CD14-positive monocyte (primary cell): Measurements from ENCODE around the gene NDUFAF2. TPM values are rescaled to one million over a fixed set of nuclear protein-coding genes. Genes with fewer than 3 reads are reported as not detected.

Source experiments
- DNase-seq, 3 donors: peaks; one replicate each; pipeline ENCODE4 v3.0.0-alpha.2; 2011 to 2022
- H2AFZ ChIP-seq: 2 replicates; pipeline ENCODE4 v1.6.0; 2012; ENCODE audit warnings: mild to moderate bottlenecking, low read depth, low read length, inconsistent platforms; ENCODE audit not compliant: insufficient read depth, poor library complexity, severe bottlenecking
- H3K27ac ChIP-seq, 2 donors: 1 replicate in 1 of 2; 2 replicates in 1 of 2; pipeline ENCODE4 v1.5.1; 2012 to 2013; ENCODE audit warnings: low read length in 2 of 2, control low read depth in 1 of 2, inconsistent platforms in 1 of 2, low read depth in 1 of 2, mild to moderate bottlenecking in 1 of 2
- H3K27me3 ChIP-seq, 2 donors: one replicate each; pipeline versions ENCODE4 v1.6.0 to v1.6.1; 2011 to 2013; ENCODE audit warnings: low read length in 2 of 2; ENCODE audit not compliant: control insufficient read depth in 2 of 2, insufficient read depth in 2 of 2
- H3K36me3 ChIP-seq, 2 donors: replicated peaks in 1 of 2; 1 replicate in 1 of 2; 2 replicates in 1 of 2; pipeline versions ENCODE4 v1.5.1 to v1.6.1; 2012 to 2013; ENCODE audit warnings: low read length in 2 of 2, control low read depth in 1 of 2, inconsistent platforms in 1 of 2, mild to moderate bottlenecking in 1 of 2; ENCODE audit not compliant: insufficient read depth in 2 of 2, control insufficient read depth in 1 of 2
- H3K4me1 ChIP-seq, 2 donors: 1 replicate in 1 of 2; 2 replicates in 1 of 2; pipeline versions ENCODE4 v1.5.1 to v1.6.1; 2012 to 2013; ENCODE audit warnings: low read length in 2 of 2, control low read depth in 1 of 2, inconsistent platforms in 1 of 2, mild to moderate bottlenecking in 1 of 2, moderate library complexity in 1 of 2; ENCODE audit not compliant: insufficient read depth in 2 of 2, control insufficient read depth in 1 of 2
- H3K4me2 ChIP-seq: replicated peaks from 2 replicates; pipeline ENCODE3; 2012; ENCODE audit warnings: low read length, moderate library complexity, mild to moderate bottlenecking; ENCODE audit not compliant: poor library complexity, severe bottlenecking; ENCODE audit errors: extremely low read depth
- H3K4me3 ChIP-seq, 3 experiments: fragments of 200-600 bp in 1 of 3; sonication (generic) in 1 of 3; replicated peaks in 1 of 3; 1 replicate in 2 of 3; 2 replicates in 1 of 3; pipeline ENCODE4 v1.5.1; 2011 to 2013; ENCODE audit warnings: low read length in 3 of 3, mild to moderate bottlenecking in 3 of 3, control low read depth in 2 of 3, low read depth in 2 of 3, inconsistent platforms in 1 of 3, moderate library complexity in 1 of 3
- H3K79me2 ChIP-seq: 2 replicates; pipeline ENCODE4 v1.6.0; 2012; ENCODE audit warnings: mild to moderate bottlenecking, control low read depth, inconsistent platforms, low read length, moderate library complexity; ENCODE audit not compliant: insufficient read depth
- H3K9ac ChIP-seq: 2 replicates; pipeline ENCODE4 v1.6.0; 2017; ENCODE audit warnings: low read length, mild to moderate bottlenecking; ENCODE audit not compliant: insufficient read depth, poor library complexity, severe bottlenecking
- H3K9me3 ChIP-seq, 2 donors: replicated peaks in 1 of 2; 1 replicate in 1 of 2; 2 replicates in 1 of 2; pipeline versions ENCODE4 v1.5.1 to v1.6.1; 2012 to 2013; ENCODE audit warnings: low read length in 2 of 2, control low read depth in 1 of 2; ENCODE audit not compliant: control insufficient read depth in 1 of 2, insufficient read depth in 1 of 2
- H4K20me1 ChIP-seq: 2 replicates; pipeline ENCODE4 v1.6.0; 2012; ENCODE audit warnings: mild to moderate bottlenecking, low read length, control low read depth, moderate library complexity; ENCODE audit not compliant: insufficient read depth
- H3K27ac Mint-ChIP-seq, 7 donors: one replicate each; pipeline ENCODE4 v1.8.0; 2020; ENCODE audit warnings: mild to moderate bottlenecking in 7 of 7, mixed read lengths in 7 of 7, moderate library complexity in 6 of 7, inconsistent platforms in 2 of 7
- H3K27me3 Mint-ChIP-seq, 3 donors: one replicate each; pipeline ENCODE4 v1.8.0; 2021 to 2022; ENCODE audit warnings: low read depth in 3 of 3, mild to moderate bottlenecking in 3 of 3, mixed read lengths in 3 of 3, moderate library complexity in 3 of 3, inconsistent platforms in 1 of 3
- H3K36me3 Mint-ChIP-seq, 2 donors: one replicate each; pipeline ENCODE4 v1.8.0; 2020; ENCODE audit warnings: mixed read lengths in 2 of 2, inconsistent platforms in 1 of 2, mild to moderate bottlenecking in 1 of 2
- H3K4me1 Mint-ChIP-seq: one replicate; pipeline ENCODE4 v1.8.0; 2020; ENCODE audit warnings: mild to moderate bottlenecking, mixed read lengths
- H3K4me3 Mint-ChIP-seq, 2 donors: one replicate each; pipeline ENCODE4 v1.8.0; 2020; ENCODE audit warnings: mild to moderate bottlenecking in 2 of 2, mixed read lengths in 2 of 2, moderate library complexity in 1 of 2
- H3K9me3 Mint-ChIP-seq, 7 donors: one replicate each; pipeline ENCODE4 v1.8.0; 2020 to 2022; ENCODE audit warnings: mixed read lengths in 7 of 7, mild to moderate bottlenecking in 6 of 7, moderate library complexity in 6 of 7, inconsistent platforms in 2 of 7
- CTCF ChIP-seq: fragments of 200-600 bp; IDR thresholded peaks from one replicate; pipeline ENCODE4 v1.8.0; 2022; ENCODE audit warnings: antibody characterized with exemption, mild to moderate bottlenecking
- WGBS: methylation state at CpG from one replicate; pipeline ENCODE4 v1.1.5; 2013; ENCODE audit warnings: missing lambda C conversion rate; ENCODE audit not compliant: insufficient coverage; 5-methylcytosine and 5-hydroxymethylcytosine counted together
- intact Hi-C, 2 donors: fragments of 100-400 bp; cut with micrococcal nuclease; formaldehyde crosslinking; loops; one replicate each; pipeline versions ENCODE4 v1.15.0 to v1.15.1; 2023
- polyA plus RNA-seq, 3 donors: library from polyadenylated mRNA; depleted of rRNA in 1 of 3; unstranded in 2 of 3; stranded (reverse) in 1 of 3; fragments of 300-500 nt in 2 of 3; fragments of >200 nt in 1 of 3; fragmentation: Illumina TruSeq in 2 of 3; gene quantifications; 1 replicate in 2 of 3; 2 replicates in 1 of 3; pipeline ENCODE4 v1.2.3, GENCODE V29; 2012 to 2021

Gene NDUFAF2
- polyA plus RNA-seq, 3 donors, result 5.9 to 29.5 (median 25.0) TPM

GRCh38 chr5:60996368-60996767, 51.4 kb downstream of the NDUFAF2 start:
- no peak overlapping the region for H2AFZ ChIP-seq
- H3K4me2 ChIP-seq, result no peak overlapping the region
- Mint-ChIP-seq H3K4me1 (no peaks in the 10 kb centered on the region), H3K27ac (no peak overlapping the region), H3K27me3 (peaks cover 0 to 2% (median 0%) of the 10 kb centered on the region in 3 donors), H3K36me3 (peaks cover 4 to 17% of the 10 kb centered on the region in 2 donors), H3K4me3 (no peak overlapping the region), H3K9me3 (peaks cover 20 to 32% (median 28%) of the 10 kb centered on the region in 7 donors)
- no peaks in the 10 kb centered on the region for H3K4me1 ChIP-seq
- H3K79me2 ChIP-seq, result no peaks in the 10 kb centered on the region
- no peaks in the 10 kb centered on the region for H3K27me3 ChIP-seq
- no peak overlapping the region for H3K4me3 ChIP-seq
- no peak overlapping the region for H3K9ac ChIP-seq
- intact Hi-C loops, result no loop called here
- H4K20me1 ChIP-seq, result no peaks in the 10 kb centered on the region
- no peak overlapping the region for H3K27ac ChIP-seq
- H3K9me3 ChIP-seq, result peaks cover 23 to 24% of the 10 kb centered on the region in 2 donors
- TF ChIP-seq CTCF, result no peak
- DNase-seq, result no peak
- WGBS, result 100% methylated on average over 1 of the region's 3 CpGs
- peaks cover 0 to 11% of the 10 kb centered on the region in 2 donors for H3K36me3 ChIP-seq

DNA sequence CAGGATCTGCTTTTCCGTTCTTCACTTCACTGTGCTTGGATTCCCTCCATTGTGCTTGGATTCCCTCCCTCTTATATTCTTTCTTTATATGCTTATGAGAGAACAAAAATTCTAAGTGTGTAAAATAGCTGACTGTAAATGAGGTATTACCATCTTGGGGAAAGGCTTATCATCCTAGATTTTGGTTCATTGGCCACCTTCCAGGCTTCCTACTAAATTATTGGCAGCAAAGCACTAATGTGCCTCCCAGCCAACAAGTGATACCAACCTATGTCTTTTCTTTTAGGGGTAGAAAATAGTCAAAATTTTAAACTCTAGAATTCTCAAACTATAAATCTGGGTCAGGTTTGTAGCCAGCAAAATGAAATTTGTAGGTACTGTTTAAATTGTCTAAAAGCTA, 52.7 kb downstream of the NDUFAF2 start:
- no peaks in the 10 kb centered on the region for H3K4me1 Mint-ChIP-seq
- Histone ChIP-seq H3K36me3 (peaks cover 0 to 11% of the 10 kb centered on the region in 2 donors), H3K79me2 (no peaks in the 10 kb centered on the region), H2AFZ (no peak overlapping the region), H3K4me2 (no peak overlapping the region), H3K9ac (no peak overlapping the region), H3K27me3 (no peaks in the 10 kb centered on the region), H4K20me1 (no peaks in the 10 kb centered on the region), H3K4me3 (no peak overlapping the region), H3K27ac (no peak overlapping the region), H3K4me1 (no peaks in the 10 kb centered on the region), H3K9me3 (peaks cover 17 to 23% of the 10 kb centered on the region in 2 donors)
- no peak overlapping the region for H3K27ac Mint-ChIP-seq
- WGBS, result no CpG with 5 or more reads among the region's 1 CpG
- DNase-seq, result no peak
- H3K36me3 Mint-ChIP-seq, result peaks cover 1 to 15% of the 10 kb centered on the region in 2 donors
- TF ChIP-seq CTCF, result no peak
- H3K4me3 Mint-ChIP-seq, result no peak overlapping the region
- H3K9me3 Mint-ChIP-seq, result peaks cover 20 to 26% (median 21%) of the 10 kb centered on the region in 7 donors
- H3K27me3 Mint-ChIP-seq, result peaks cover 0 to 2% (median 0%) of the 10 kb centered on the region in 3 donors
- intact Hi-C loops, result no loop called here
